ENCODE measurements around the gene ZNF385B. TPM values are rescaled to one million over a fixed set of nuclear protein-coding genes. Genes with fewer than 3 reads are reported as not detected.

Gene ZNF385B
- total RNA-seq, 5 donors from 2014 or later (not counting 1 experiment from before 2014, with no cell fraction given) = 0.12 TPM; not detected in 4

DNA sequence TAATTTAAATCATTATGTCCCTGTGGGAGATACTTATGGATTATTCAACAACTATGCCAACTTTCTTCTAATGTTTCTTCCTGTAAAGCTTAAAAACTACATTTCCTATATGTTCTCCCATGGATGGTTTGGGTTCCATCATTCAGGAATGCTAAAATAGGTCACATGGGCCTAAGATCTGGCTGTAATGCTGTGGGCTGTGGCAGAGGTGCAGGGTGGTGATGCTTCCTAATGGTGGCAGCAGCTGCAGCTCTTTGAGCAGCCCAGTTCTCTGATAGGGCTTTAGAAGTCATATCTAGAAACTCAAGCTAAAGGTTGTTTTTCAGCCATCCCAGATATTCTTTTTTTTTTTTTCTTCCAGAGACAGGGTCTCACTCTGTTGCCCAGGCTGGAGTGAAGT lies 266.1 kb downstream of the ZNF385B start:
- Mint-ChIP-seq H3K27me3 (peaks cover 0 to 6% of the 10 kb centered on the region in 2 donors), H3K27ac (no peak overlapping the region), H3K4me1 (no peaks in the 10 kb centered on the region), H3K4me3 (no peak overlapping the region), H3K36me3 (no peaks in the 10 kb centered on the region), H3K9me3 (peaks cover 0 to 4% (median 0%) of the 10 kb centered on the region in 3 donors)
- ATAC-seq (replicated peaks in 1 of 4) (no peak), DNase-seq (no peak)
- ChIA-PET POLR2A (interaction anchor here in 1 of 2 donors (0.6 kb wide), 1 partner anchor 62 kb away, joined by 4 read pairs; no protein-coding TSS in a partner anchor), CTCF (interaction anchor here in 1 of 2 donors (0.7 kb wide), 1 partner anchor 17 kb away, joined by 3 read pairs; no protein-coding TSS in a partner anchor)
- H3K9me3 ChIP-seq = no peaks in the 10 kb centered on the region
- H3K27me3 ChIP-seq (replicated peaks in 1 of 2; ENCODE audit: control insufficient read depth in 2 of 2, extremely low read depth in 1 of 2, insufficient read depth in 2 of 2, low read length in 1 of 2) = no peaks in the 10 kb centered on the region
- H3K4me3 ChIP-seq (ENCODE audit: control insufficient read depth in 1 of 2, extremely low read depth in 1 of 2, low read length in 1 of 2) = no peak overlapping the region
- no peak overlapping the region for H3K27ac ChIP-seq (ENCODE audit: low read length)
- no peaks in the 10 kb centered on the region for H3K36me3 ChIP-seq (ENCODE audit: control insufficient read depth in 2 of 2, extremely low read depth in 1 of 2, insufficient read depth in 1 of 2, low read length in 1 of 2)
- H3K4me1 ChIP-seq (ENCODE audit: control insufficient read depth in 1 of 2, extremely low read depth in 1 of 2, insufficient read depth in 2 of 2, low read length in 2 of 2) = no peaks in the 10 kb centered on the region

DNA sequence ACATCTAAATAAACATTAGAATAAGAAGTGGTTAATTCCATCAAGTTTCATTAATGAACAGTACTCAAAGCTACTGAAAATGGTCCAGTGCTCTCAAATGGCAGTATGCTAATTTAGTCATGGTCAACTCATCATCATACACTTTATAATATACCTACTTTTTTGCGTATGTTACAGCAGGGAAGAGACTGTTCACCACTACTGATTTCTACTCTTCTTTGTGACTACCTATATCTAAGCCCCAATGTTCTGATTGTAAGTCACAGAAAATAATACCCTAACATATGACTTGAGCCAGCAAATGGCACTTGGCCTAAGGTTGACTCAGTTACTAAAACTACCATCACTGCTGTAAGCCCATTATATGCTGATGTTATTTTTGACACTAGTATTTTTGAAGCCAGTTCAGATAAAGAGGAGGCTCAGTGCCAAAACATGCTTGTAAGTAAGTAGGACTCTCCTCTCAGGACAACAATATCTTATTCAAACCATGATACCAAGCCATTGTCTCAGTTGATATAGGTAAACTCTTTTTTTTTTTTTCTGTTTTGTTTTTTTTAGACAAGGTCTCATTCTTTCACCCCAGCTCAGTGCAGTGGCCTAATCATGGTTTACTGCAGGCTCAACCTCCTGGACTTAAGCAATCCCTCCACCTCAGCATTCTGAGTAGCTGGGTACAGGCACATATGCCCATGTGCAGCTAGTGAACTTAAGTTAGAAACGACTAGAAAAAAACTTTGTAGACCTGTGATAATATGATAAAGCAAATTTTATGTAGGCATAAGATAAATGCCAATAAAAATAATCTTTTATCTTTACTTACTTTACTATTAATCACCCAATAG lies 266.9 kb downstream of the ZNF385B start:
- 100% methylated on average over 1 of the region's 2 CpGs for WGBS (ENCODE audit: insufficient coverage)
- no peaks in the 10 kb centered on the region for H3K4me1 ChIP-seq (ENCODE audit: control insufficient read depth in 1 of 2, extremely low read depth in 1 of 2, insufficient read depth in 2 of 2, low read length in 2 of 2)
- no peak for ATAC-seq (replicated peaks in 1 of 4)
- H3K9me3 Mint-ChIP-seq = peaks cover 0 to 4% (median 0%) of the 10 kb centered on the region in 3 donors
- H3K4me3 ChIP-seq (ENCODE audit: control insufficient read depth in 1 of 2, extremely low read depth in 1 of 2, low read length in 1 of 2) = no peak overlapping the region
- H3K9me3 ChIP-seq = no peaks in the 10 kb centered on the region
- H3K36me3 Mint-ChIP-seq = no peaks in the 10 kb centered on the region
- no peaks in the 10 kb centered on the region for H3K4me1 Mint-ChIP-seq
- H3K36me3 ChIP-seq (ENCODE audit: control insufficient read depth in 2 of 2, extremely low read depth in 1 of 2, insufficient read depth in 1 of 2, low read length in 1 of 2) = no peaks in the 10 kb centered on the region
- H3K27ac ChIP-seq (ENCODE audit: low read length) = no peak overlapping the region
- CTCF ChIA-PET = interaction anchor here in 1 of 2 donors (0.7 kb wide), 1 partner anchor 16 kb away, joined by 3 read pairs; no protein-coding TSS in a partner anchor
- no peak overlapping the region for H3K27ac Mint-ChIP-seq
- DNase-seq = no peak
- peaks cover 0 to 6% of the 10 kb centered on the region in 2 donors for H3K27me3 Mint-ChIP-seq
- POLR2A ChIA-PET = interaction anchor here in 1 of 2 donors (0.6 kb wide), 1 partner anchor 61 kb away, joined by 4 read pairs; no protein-coding TSS in a partner anchor
- no peaks in the 10 kb centered on the region for H3K27me3 ChIP-seq (replicated peaks in 1 of 2; ENCODE audit: control insufficient read depth in 2 of 2, extremely low read depth in 1 of 2, insufficient read depth in 2 of 2, low read length in 1 of 2)
- H3K4me3 Mint-ChIP-seq = no peak overlapping the region

DNA sequence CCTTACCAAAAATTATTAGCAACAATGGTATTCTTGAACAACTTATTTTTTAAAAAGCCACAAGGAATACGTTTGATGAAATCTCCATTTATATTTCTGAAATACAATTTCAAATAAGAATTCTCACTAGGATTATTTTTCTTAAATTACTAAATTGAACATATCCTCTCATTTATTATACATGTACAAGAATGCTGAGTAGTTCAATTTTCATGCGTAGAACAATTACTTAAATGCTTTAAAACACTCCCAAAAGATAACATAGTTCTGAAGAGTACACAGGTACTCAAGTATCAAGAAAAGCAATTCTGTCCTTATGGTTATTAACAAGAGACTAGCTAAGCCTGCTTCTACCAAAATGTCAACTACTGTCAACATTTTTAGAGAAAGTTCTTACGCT lies 268.1 kb downstream of the ZNF385B start:
- DNase-seq (no peak), ATAC-seq (replicated peaks in 1 of 4) (no peak)
- no CpG with 5 or more reads among the region's 3 CpGs for WGBS (ENCODE audit: insufficient coverage)
- H3K9me3 Mint-ChIP-seq = peaks cover 0 to 4% (median 0%) of the 10 kb centered on the region in 3 donors
- POLR2A ChIA-PET = no interaction called here
- H3K27ac Mint-ChIP-seq = no peak overlapping the region
- H3K36me3 Mint-ChIP-seq = no peaks in the 10 kb centered on the region
- H3K9me3 ChIP-seq = no peaks in the 10 kb centered on the region
- CTCF ChIA-PET = no interaction called here
- no peaks in the 10 kb centered on the region for H3K4me1 Mint-ChIP-seq
- no peak overlapping the region for H3K4me3 Mint-ChIP-seq
- no peak overlapping the region for H3K4me3 ChIP-seq (ENCODE audit: control insufficient read depth in 1 of 2, extremely low read depth in 1 of 2, low read length in 1 of 2)
- peaks cover 0 to 6% of the 10 kb centered on the region in 2 donors for H3K27me3 Mint-ChIP-seq
- no peaks in the 10 kb centered on the region for H3K4me1 ChIP-seq (ENCODE audit: control insufficient read depth in 1 of 2, extremely low read depth in 1 of 2, insufficient read depth in 2 of 2, low read length in 2 of 2)
- no peaks in the 10 kb centered on the region for H3K36me3 ChIP-seq (ENCODE audit: control insufficient read depth in 2 of 2, extremely low read depth in 1 of 2, insufficient read depth in 1 of 2, low read length in 1 of 2)
- H3K27me3 ChIP-seq (replicated peaks in 1 of 2; ENCODE audit: control insufficient read depth in 2 of 2, extremely low read depth in 1 of 2, insufficient read depth in 2 of 2, low read length in 1 of 2) = no peaks in the 10 kb centered on the region
- no peak overlapping the region for H3K27ac ChIP-seq (ENCODE audit: low read length)

- no peaks in the 10 kb centered on the region for H3K36me3 ChIP-seq (ENCODE audit: control insufficient read depth in 2 of 2, extremely low read depth in 1 of 2, insufficient read depth in 1 of 2, low read length in 1 of 2)
- POLR2A ChIA-PET = no interaction called here
- Mint-ChIP-seq H3K27ac (no peak overlapping the region), H3K9me3 (peaks cover 0 to 4% (median 0%) of the 10 kb centered on the region in 3 donors), H3K36me3 (no peaks in the 10 kb centered on the region), H3K27me3 (peaks cover 0 to 6% of the 10 kb centered on the region in 2 donors), H3K4me3 (no peak overlapping the region), H3K4me1 (no peaks in the 10 kb centered on the region)
- DNase-seq = no peak
- H3K4me3 ChIP-seq (ENCODE audit: control insufficient read depth in 1 of 2, extremely low read depth in 1 of 2, low read length in 1 of 2) = no peak overlapping the region
- no peaks in the 10 kb centered on the region for H3K27me3 ChIP-seq (replicated peaks in 1 of 2; ENCODE audit: control insufficient read depth in 2 of 2, extremely low read depth in 1 of 2, insufficient read depth in 2 of 2, low read length in 1 of 2)
- WGBS (ENCODE audit: insufficient coverage) = 67% methylated on average over 1 of the region's 7 CpGs
- H3K9me3 ChIP-seq = no peaks in the 10 kb centered on the region
- H3K4me1 ChIP-seq (ENCODE audit: control insufficient read depth in 1 of 2, extremely low read depth in 1 of 2, insufficient read depth in 2 of 2, low read length in 2 of 2) = no peaks in the 10 kb centered on the region
- CTCF ChIA-PET = no interaction called here
- ATAC-seq (replicated peaks in 1 of 4) = no peak
- no peak overlapping the region for H3K27ac ChIP-seq (ENCODE audit: low read length)
These were observed 269.1 kb downstream of the ZNF385B start for GRCh38 chr2:179592167-179592936.

GRCh38 chr2:179591690-179592089 lies 269.7 kb downstream of the ZNF385B start:
- peaks cover 0 to 6% of the 10 kb centered on the region in 2 donors for H3K27me3 Mint-ChIP-seq
- no peak overlapping the region for H3K27ac ChIP-seq (ENCODE audit: low read length)
- no peak overlapping the region for H3K27ac Mint-ChIP-seq
- H3K4me1 ChIP-seq (ENCODE audit: control insufficient read depth in 1 of 2, extremely low read depth in 1 of 2, insufficient read depth in 2 of 2, low read length in 2 of 2) = no peaks in the 10 kb centered on the region
- no peaks in the 10 kb centered on the region for H3K27me3 ChIP-seq (replicated peaks in 1 of 2; ENCODE audit: control insufficient read depth in 2 of 2, extremely low read depth in 1 of 2, insufficient read depth in 2 of 2, low read length in 1 of 2)
- ChIA-PET POLR2A (no interaction called here), CTCF (no interaction called here)
- H3K36me3 Mint-ChIP-seq = no peaks in the 10 kb centered on the region
- peaks cover 0 to under 1% (median 0%) of the 10 kb centered on the region in 3 donors for H3K9me3 Mint-ChIP-seq
- no peak for ATAC-seq (replicated peaks in 1 of 4)
- H3K36me3 ChIP-seq (ENCODE audit: control insufficient read depth in 2 of 2, extremely low read depth in 1 of 2, insufficient read depth in 1 of 2, low read length in 1 of 2) = no peaks in the 10 kb centered on the region
- H3K4me3 ChIP-seq (ENCODE audit: control insufficient read depth in 1 of 2, extremely low read depth in 1 of 2, low read length in 1 of 2) = no peak overlapping the region
- H3K9me3 ChIP-seq = no peaks in the 10 kb centered on the region
- no peak overlapping the region for H3K4me3 Mint-ChIP-seq
- no peak for DNase-seq
- no CpG with 5 or more reads among the region's 1 CpG for WGBS (ENCODE audit: insufficient coverage)
- no peaks in the 10 kb centered on the region for H3K4me1 Mint-ChIP-seq

- Mint-ChIP-seq H3K27me3 (peaks cover 0 to 6% of the 10 kb centered on the region in 2 donors), H3K27ac (no peak overlapping the region), H3K9me3 (no peaks in the 10 kb centered on the region), H3K36me3 (no peaks in the 10 kb centered on the region), H3K4me3 (no peak overlapping the region), H3K4me1 (no peaks in the 10 kb centered on the region)
- CTCF ChIA-PET = no interaction called here
- Histone ChIP-seq H3K4me3 (ENCODE audit: control insufficient read depth in 1 of 2, extremely low read depth in 1 of 2, low read length in 1 of 2) (no peak overlapping the region), H3K9me3 (no peaks in the 10 kb centered on the region), H3K36me3 (ENCODE audit: control insufficient read depth in 2 of 2, extremely low read depth in 1 of 2, insufficient read depth in 1 of 2, low read length in 1 of 2) (no peaks in the 10 kb centered on the region), H3K27ac (ENCODE audit: low read length) (no peak overlapping the region), H3K4me1 (ENCODE audit: control insufficient read depth in 1 of 2, extremely low read depth in 1 of 2, insufficient read depth in 2 of 2, low read length in 2 of 2) (no peaks in the 10 kb centered on the region), H3K27me3 (replicated peaks in 1 of 2; ENCODE audit: control insufficient read depth in 2 of 2, extremely low read depth in 1 of 2, insufficient read depth in 2 of 2, low read length in 1 of 2) (no peaks in the 10 kb centered on the region)
- ATAC-seq (replicated peaks in 1 of 4) (no peak), DNase-seq (no peak)
- 75% methylated on average over 2 of the region's 3 CpGs for WGBS (ENCODE audit: insufficient coverage)
- POLR2A ChIA-PET = no interaction called here
These were observed 272.8 kb downstream of the ZNF385B start for GRCh38 chr2:179588486-179589145.

All from T-cell (primary cell).